Hepatocyte (in vitro differentiated cells): Measurements from ENCODE around the gene LINC00237.

ENCODE experiments used
- EZH2 ChIP-seq: fragments of 200-600 bp; sonication (generic); IDR thresholded peaks from 2 replicates; pipeline ENCODE4 v1.6.1; 2016; ENCODE audit warnings: antibody characterized with exemption, mild to moderate bottlenecking, borderline replicate concordance
- EZH2phosphoT487 ChIP-seq: fragments of 200-600 bp; sonication (generic); IDR thresholded peaks from one replicate; pipeline ENCODE4 v1.6.1; 2018; ENCODE audit warnings: antibody characterized with exemption, mild to moderate bottlenecking, low read depth, moderate library complexity; ENCODE audit not compliant: unreplicated experiment, severe bottlenecking
- TF ChIP-seq, protein P1 (sequence below): fragments of 200-600 bp; sonication (generic); IDR thresholded peaks from 2 replicates; pipeline ENCODE4 v1.5.1; 2016; ENCODE audit warnings: antibody characterized with exemption, mild to moderate bottlenecking; ENCODE audit not compliant: poor library complexity

- TF ChIP-seq, protein P1, sequence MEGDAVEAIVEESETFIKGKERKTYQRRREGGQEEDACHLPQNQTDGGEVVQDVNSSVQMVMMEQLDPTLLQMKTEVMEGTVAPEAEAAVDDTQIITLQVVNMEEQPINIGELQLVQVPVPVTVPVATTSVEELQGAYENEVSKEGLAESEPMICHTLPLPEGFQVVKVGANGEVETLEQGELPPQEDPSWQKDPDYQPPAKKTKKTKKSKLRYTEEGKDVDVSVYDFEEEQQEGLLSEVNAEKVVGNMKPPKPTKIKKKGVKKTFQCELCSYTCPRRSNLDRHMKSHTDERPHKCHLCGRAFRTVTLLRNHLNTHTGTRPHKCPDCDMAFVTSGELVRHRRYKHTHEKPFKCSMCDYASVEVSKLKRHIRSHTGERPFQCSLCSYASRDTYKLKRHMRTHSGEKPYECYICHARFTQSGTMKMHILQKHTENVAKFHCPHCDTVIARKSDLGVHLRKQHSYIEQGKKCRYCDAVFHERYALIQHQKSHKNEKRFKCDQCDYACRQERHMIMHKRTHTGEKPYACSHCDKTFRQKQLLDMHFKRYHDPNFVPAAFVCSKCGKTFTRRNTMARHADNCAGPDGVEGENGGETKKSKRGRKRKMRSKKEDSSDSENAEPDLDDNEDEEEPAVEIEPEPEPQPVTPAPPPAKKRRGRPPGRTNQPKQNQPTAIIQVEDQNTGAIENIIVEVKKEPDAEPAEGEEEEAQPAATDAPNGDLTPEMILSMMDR = no peak
- no peak for TF ChIP-seq EZH2
- no peak for TF ChIP-seq EZH2phosphoT487
Measured at GRCh38 chr20:21146215-21146614, 40.1 kb upstream of the LINC00237 start.
